ENCODE data around the gene ZRANB1. TPM values are rescaled to one million over a fixed set of nuclear protein-coding genes. Genes with fewer than 3 reads are reported as not detected.

ZRANB1 gene
- total and polyA plus RNA-seq, 2 of the 13 experiments (the other 11 are each of a cell fraction or from before 2014, with no cell fraction given) = 10.3 to 19.6 TPM

- Histone ChIP-seq H3K27me3 (ENCODE audit: control insufficient read depth in 1 of 2, insufficient read depth in 2 of 2, low read length in 2 of 2) (peaks cover 17 to 67% of the 10 kb centered on the region in 2 experiments), H2AFZ (ENCODE audit: low read length) (no peak overlapping the region), H3K79me2 (ENCODE audit: insufficient read depth, low read length) (no peaks in the 10 kb centered on the region), H3K9ac (ENCODE audit: insufficient read depth, low read depth, low read length) (no peak overlapping the region), H3K4me1 (ENCODE audit: insufficient read depth, low read length) (peaks cover 14% of the 10 kb centered on the region), H3K36me3 (replicated peaks in 1 of 2; ENCODE audit: control insufficient read depth in 1 of 2, insufficient read depth in 2 of 2, low read length in 2 of 2) (no peaks in the 10 kb centered on the region), H3K4me2 (ENCODE audit: low read depth, low read length) (no peak overlapping the region), H4K20me1 (ENCODE audit: insufficient read depth, low read length) (no peaks in the 10 kb centered on the region), H3K27ac (ENCODE audit: extremely low read length, insufficient read depth, low read length) (no peak overlapping the region), H3K4me3 (replicated peaks in 1 of 3; ENCODE audit: insufficient read depth in 1 of 3, low read depth in 2 of 3, low read length in 3 of 3) (no peak overlapping the region), H3K9me3 (ENCODE audit: low read length) (peaks cover 5% of the 10 kb centered on the region; the same call in 1 of the 2 replicates)
- TF ChIP-seq ZNF17 (CRISPR knock-in tag; IDR thresholded peaks at IDR 0.05) (no peak), TEF (CRISPR knock-in tag; IDR thresholded peaks at IDR 0.05) (no peak), ZNF256 (CRISPR knock-in tag; conservative IDR thresholded peaks at IDR 0.05) (no peak), CERS6 (CRISPR knock-in tag; IDR thresholded peaks at IDR 0.05) (no peak), XBP1 (CRISPR knock-in tag; IDR thresholded peaks at IDR 0.05) (no peak), HMGA1 (CRISPR knock-in tag; conservative IDR thresholded peaks at IDR 0.05) (no peak), RFXAP (CRISPR knock-in tag; IDR thresholded peaks at IDR 0.05; ENCODE audit: borderline replicate concordance) (no peak), DNMT3B (CRISPR knock-in tag; conservative IDR thresholded peaks at IDR 0.05) (no peak)
- BruUV-seq (replicated peaks) = no TSS peak
- 58% methylated on average over 7 of the region's 9 CpGs for WGBS (ENCODE audit: low lambda C conversion rate)
- ChIA-PET POLR2A (no interaction called here), CTCF (ENCODE audit: low intra/inter-chr PET ratio, low total read pairs) (no interaction called here)
- no peak for ATAC-seq
- in situ Hi-C loops (cut with HindIII; ENCODE audit: extremely low pct_ligation_motif_present, low pct_unique_long_range_greater_than_20kb) (no loop called here), intact Hi-C loops (cut with micrococcal nuclease; ENCODE audit: unreplicated experiment) (no loop called here)
- no peak for FAIRE-seq
- no peak for DNase-seq (ENCODE audit: low spot score)
Measured at GRCh38 chr10:125020871-125021270, 78.9 kb downstream of the ZRANB1 start.

Data from HepG2 (cell line).